ENCODE data around the gene THUMPD2.
"Not testable (repeated sequence)": the region's sequence is repeated elsewhere in the genome, so short reads cannot be mapped to it uniquely, and the experiment has no call there.

THUMPD2 gene

GRCh38 chr2:39778775-39779340, at the start of gene THUMPD2:
TSS of gene THUMPD2 (minus strand) at chr2:39779258. CDS start at chr2:39779239, 19 bp downstream.
- DNase-seq (ENCODE audit: low read depth) = peak; percentile 43

- DNase-seq (ENCODE audit: low read depth) = no peak
Measured at GRCh38 chr2:39821871-39822270, 42.8 kb upstream of the THUMPD2 start.

- DNase-seq (ENCODE audit: low read depth) = no peak
Measured at GRCh38 chr2:39816845-39817244, 37.8 kb upstream of the THUMPD2 start.

- DNase-seq (ENCODE audit: low read depth) = no peak
Measured at GRCh38 chr2:39816428-39816827, 37.4 kb upstream of the THUMPD2 start.

- DNase-seq (ENCODE audit: low read depth) = no peak
Measured at GRCh38 chr2:39805936-39806608, 27.0 kb upstream of the THUMPD2 start.

GRCh38 chr2:39803839-39804238, 24.8 kb upstream of the THUMPD2 start:
- no peak for DNase-seq (ENCODE audit: low read depth)

GRCh38 chr2:39800752-39801151, 21.7 kb upstream of the THUMPD2 start:
- DNase-seq (ENCODE audit: low read depth) = no peak

GRCh38 chr2:39796134-39796533, 17.1 kb upstream of the THUMPD2 start:
- no peak for DNase-seq (ENCODE audit: low read depth)

GRCh38 chr2:39790216-39790818, 11.3 kb upstream of the THUMPD2 start:
- DNase-seq (ENCODE audit: low read depth) = not testable (repeated sequence)

GRCh38 chr2:39787950-39788349, 8.9 kb upstream of the THUMPD2 start:
- no peak for DNase-seq (ENCODE audit: low read depth)

- no peak for DNase-seq (ENCODE audit: low read depth)
Measured at GRCh38 chr2:39786761-39787522, 7.9 kb upstream of the THUMPD2 start.

- DNase-seq (ENCODE audit: low read depth) = no peak
Measured at GRCh38 chr2:39782591-39782990, 3.5 kb upstream of the THUMPD2 start.

GRCh38 chr2:39781697-39782096, 2.6 kb upstream of the THUMPD2 start:
- no peak for DNase-seq (ENCODE audit: low read depth)

- no peak for DNase-seq (ENCODE audit: low read depth)
Measured at GRCh38 chr2:39780825-39781600, 2.0 kb upstream of the THUMPD2 start.

- DNase-seq (ENCODE audit: low read depth) = no peak
Measured at GRCh38 chr2:39779927-39780326, 869 bp upstream of the THUMPD2 start.

- DNase-seq (ENCODE audit: low read depth) = no peak
Measured at GRCh38 chr2:39779341-39779851, 338 bp upstream of the THUMPD2 start.

GRCh38 chr2:39778233-39778632, 825 bp downstream of the THUMPD2 start:
- DNase-seq (ENCODE audit: low read depth) = no peak

- DNase-seq (ENCODE audit: low read depth) = no peak
Measured at GRCh38 chr2:39772812-39773152, 6.3 kb downstream of the THUMPD2 start.

- DNase-seq (ENCODE audit: low read depth) = no peak
Measured at GRCh38 chr2:39772086-39772811, 6.8 kb downstream of the THUMPD2 start.

GRCh38 chr2:39762448-39762847, 16.6 kb downstream of the THUMPD2 start:
- no peak for DNase-seq (ENCODE audit: low read depth)

GRCh38 chr2:39757156-39757555, 21.9 kb downstream of the THUMPD2 start:
- no peak for DNase-seq (ENCODE audit: low read depth)
